Peyer's patch (tissue), 4 donors: Measurements from ENCODE around the gene CDC20B. TPM values are rescaled to one million over a fixed set of nuclear protein-coding genes. Genes with fewer than 3 reads are reported as not detected.

ENCODE experiments used
- DNase-seq, 3 donors: peaks; one replicate each; pipeline ENCODE4 v3.0.0-alpha.2; 2017 to 2019
- H3K27ac ChIP-seq, 4 donors: fragments of 200-600 bp; sonication (generic); one replicate each; pipeline ENCODE4 v1.5.1; 2016 to 2019
- H3K27me3 ChIP-seq, 2 donors: fragments of 200-600 bp; sonication (generic); one replicate each; pipeline ENCODE4 v1.5.1; 2019
- H3K36me3 ChIP-seq, 3 donors: fragments of 200-600 bp; sonication (generic); one replicate each; pipeline ENCODE4 v1.5.1; 2016 to 2019
- H3K4me1 ChIP-seq, 4 donors: fragments of 200-600 bp; sonication (generic); one replicate each; pipeline ENCODE4 v1.5.1; 2016 to 2019
- H3K4me3 ChIP-seq, 4 donors: fragments of 200-600 bp; sonication (generic); 1 replicate in 3 of 4; 2 replicates in 1 of 4; pipeline ENCODE4 v1.5.1; 2016 to 2019; ENCODE audit warnings: mild to moderate bottlenecking in 1 of 4
- H3K9me3 ChIP-seq, 4 donors: fragments of 200-600 bp; sonication (generic); one replicate each; pipeline ENCODE4 v1.5.1; 2016 to 2019; ENCODE audit warnings: mild to moderate bottlenecking in 1 of 4
- POLR2A ChIP-seq, 2 donors: fragments of 450-650 bp; IDR thresholded peaks; one replicate each; pipeline ENCODE4 v1.5.1; 2017; ENCODE audit warnings: antibody characterized with exemption in 2 of 2, mild to moderate bottlenecking in 2 of 2, moderate library complexity in 2 of 2
- total RNA-seq, 4 donors: library from RNA; depleted of rRNA; stranded (reverse); fragments of >200 nt; gene quantifications; one replicate each; pipeline ENCODE4 v1.1.0, GENCODE V29; 2016
- TF ChIP-seq, protein P1 (sequence below), 6 experiments: fragments of 450-650 bp in 4 of 6; fragments of 200-600 bp in 2 of 6; sonication (generic) in 1 of 6; IDR thresholded peaks; one replicate each; pipeline ENCODE4 v1.5.1; 2017 to 2019; ENCODE audit warnings: antibody characterized with exemption in 6 of 6, mild to moderate bottlenecking in 3 of 6, moderate library complexity in 1 of 6

Gene CDC20B
- total RNA-seq, 4 donors from 2014 or later, result not detected

DNA sequence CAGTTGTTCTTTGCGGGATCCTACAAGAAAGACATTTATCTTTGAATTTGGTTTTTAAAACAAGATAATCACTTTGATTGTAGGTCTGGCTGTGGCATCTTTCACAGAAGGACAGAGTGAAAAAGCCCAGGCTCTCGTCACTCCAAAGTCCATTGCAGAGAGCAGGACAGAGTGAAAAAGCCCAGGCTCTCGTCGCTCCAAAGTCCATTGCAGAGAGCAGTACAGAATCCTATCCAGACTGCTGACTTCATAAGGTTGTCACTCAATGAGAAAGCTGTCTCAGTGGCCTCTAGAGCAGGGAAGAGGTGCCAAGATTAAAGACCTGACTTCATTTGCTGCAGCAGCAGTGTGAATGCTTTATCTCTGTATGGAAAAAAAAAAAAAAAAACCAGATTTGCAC is 29.4 kb downstream of the CDC20B start:
- no peak for DNase-seq
- H3K9me3 ChIP-seq, result no peaks in the 10 kb centered on the region
- TF ChIP-seq, protein P1, sequence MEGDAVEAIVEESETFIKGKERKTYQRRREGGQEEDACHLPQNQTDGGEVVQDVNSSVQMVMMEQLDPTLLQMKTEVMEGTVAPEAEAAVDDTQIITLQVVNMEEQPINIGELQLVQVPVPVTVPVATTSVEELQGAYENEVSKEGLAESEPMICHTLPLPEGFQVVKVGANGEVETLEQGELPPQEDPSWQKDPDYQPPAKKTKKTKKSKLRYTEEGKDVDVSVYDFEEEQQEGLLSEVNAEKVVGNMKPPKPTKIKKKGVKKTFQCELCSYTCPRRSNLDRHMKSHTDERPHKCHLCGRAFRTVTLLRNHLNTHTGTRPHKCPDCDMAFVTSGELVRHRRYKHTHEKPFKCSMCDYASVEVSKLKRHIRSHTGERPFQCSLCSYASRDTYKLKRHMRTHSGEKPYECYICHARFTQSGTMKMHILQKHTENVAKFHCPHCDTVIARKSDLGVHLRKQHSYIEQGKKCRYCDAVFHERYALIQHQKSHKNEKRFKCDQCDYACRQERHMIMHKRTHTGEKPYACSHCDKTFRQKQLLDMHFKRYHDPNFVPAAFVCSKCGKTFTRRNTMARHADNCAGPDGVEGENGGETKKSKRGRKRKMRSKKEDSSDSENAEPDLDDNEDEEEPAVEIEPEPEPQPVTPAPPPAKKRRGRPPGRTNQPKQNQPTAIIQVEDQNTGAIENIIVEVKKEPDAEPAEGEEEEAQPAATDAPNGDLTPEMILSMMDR (IDR thresholded peaks at IDR 0.05), result no peak
- no peak for TF ChIP-seq POLR2A (IDR thresholded peaks at IDR 0.05)

GRCh38 chr5:55141945-55142690 is 30.9 kb downstream of the CDC20B start:
- Histone ChIP-seq H3K4me3 (no peak overlapping the region), H3K9me3 (no peaks in the 10 kb centered on the region), H3K27ac (no peak overlapping the region), H3K4me1 (no peaks in the 10 kb centered on the region), H3K36me3 (no peaks in the 10 kb centered on the region), H3K27me3 (no peaks in the 10 kb centered on the region)
- no peak for DNase-seq
- TF ChIP-seq, protein P1 (IDR thresholded peaks at IDR 0.05), result no peak
- TF ChIP-seq POLR2A (IDR thresholded peaks at IDR 0.05), result no peak

More for the DNA sequence above, 29.4 kb downstream of the CDC20B start:
- Histone ChIP-seq H3K27me3 (no peaks in the 10 kb centered on the region), H3K27ac (no peak overlapping the region), H3K4me1 (no peaks in the 10 kb centered on the region), H3K4me3 (no peak overlapping the region), H3K36me3 (no peaks in the 10 kb centered on the region)

GRCh38 chr5:55140908-55141665 is 31.9 kb downstream of the CDC20B start:
- no peak for DNase-seq
- no peaks in the 10 kb centered on the region for H3K9me3 ChIP-seq
- H3K4me1 ChIP-seq, result no peaks in the 10 kb centered on the region
- no peak for TF ChIP-seq POLR2A (IDR thresholded peaks at IDR 0.05)
- TF ChIP-seq, protein P1 (IDR thresholded peaks at IDR 0.05), result no peak
- no peaks in the 10 kb centered on the region for H3K27me3 ChIP-seq
- H3K36me3 ChIP-seq, result no peaks in the 10 kb centered on the region
- no peak overlapping the region for H3K4me3 ChIP-seq
- no peak overlapping the region for H3K27ac ChIP-seq

DNA sequence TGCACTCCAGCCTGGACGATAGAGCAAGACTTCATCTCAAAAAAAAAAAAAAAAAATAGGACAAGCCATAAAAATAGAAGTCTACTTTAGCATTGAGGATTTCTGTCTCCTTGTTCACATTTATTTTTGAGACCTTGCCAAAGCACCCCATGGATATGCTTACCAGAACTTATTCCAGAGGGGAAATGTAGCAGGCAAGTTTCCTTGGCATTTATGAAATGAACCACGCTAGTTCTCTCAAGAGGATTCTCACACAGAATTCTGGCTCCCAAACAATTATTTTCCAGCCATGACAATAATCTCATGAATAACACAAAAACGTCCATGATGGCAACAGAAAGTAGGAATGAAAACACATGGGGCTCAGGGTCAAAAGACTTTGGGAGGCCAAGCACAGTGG is 36.5 kb downstream of the CDC20B start:
- TF ChIP-seq, protein P1 (IDR thresholded peaks at IDR 0.05), result no peak
- no peak for TF ChIP-seq POLR2A (IDR thresholded peaks at IDR 0.05)
- no peak for DNase-seq
- Histone ChIP-seq H3K4me1 (no peaks in the 10 kb centered on the region), H3K9me3 (no peaks in the 10 kb centered on the region), H3K36me3 (no peaks in the 10 kb centered on the region), H3K4me3 (no peak overlapping the region), H3K27ac (no peak overlapping the region), H3K27me3 (no peaks in the 10 kb centered on the region)

GRCh38 chr5:55134053-55134722 is 38.8 kb downstream of the CDC20B start:
- no peaks in the 10 kb centered on the region for H3K9me3 ChIP-seq
- TF ChIP-seq, protein P1 (IDR thresholded peaks at IDR 0.05), result no peak
- TF ChIP-seq POLR2A (IDR thresholded peaks at IDR 0.05), result no peak
- no peaks in the 10 kb centered on the region for H3K36me3 ChIP-seq
- H3K4me3 ChIP-seq, result no peak overlapping the region
- no peak overlapping the region for H3K27ac ChIP-seq
- no peaks in the 10 kb centered on the region for H3K4me1 ChIP-seq
- H3K27me3 ChIP-seq, result no peaks in the 10 kb centered on the region
- no peak for DNase-seq
